Neural progenitor cell (in vitro differentiated cells): Measurements from ENCODE around the gene VWA8. TPM values are rescaled to one million over a fixed set of nuclear protein-coding genes. Genes with fewer than 3 reads are reported as not detected.

Source experiments
- DNase-seq: peaks from one replicate; pipeline ENCODE4 v3.0.0-alpha.2; 2016; ENCODE audit warnings: low spot score
- H2AFZ ChIP-seq: fragments of 200-600 bp; sonication (generic); replicated peaks from 2 replicates; pipeline ENCODE4 v1.6.1; 2016; ENCODE audit warnings: antibody characterized with exemption
- H3F3A ChIP-seq: fragments of 200-600 bp; sonication (generic); 2 replicates; pipeline ENCODE4 v1.6.1; 2016; ENCODE audit warnings: antibody characterized with exemption, low read depth
- H3K27ac ChIP-seq: fragments of 200-600 bp; sonication (generic); 2 replicates; pipeline ENCODE4 v1.5.1; 2016; ENCODE audit warnings: mild to moderate bottlenecking
- H3K27me3 ChIP-seq: fragments of 200-600 bp; sonication (generic); 2 replicates; pipeline ENCODE4 v1.6.1; 2016; ENCODE audit warnings: mild to moderate bottlenecking, moderate library complexity
- H3K36me3 ChIP-seq: fragments of 200-600 bp; sonication (generic); 2 replicates; pipeline ENCODE4 v1.5.1; 2016
- H3K4me1 ChIP-seq: fragments of 200-600 bp; sonication (generic); 2 replicates; pipeline ENCODE4 v1.6.1; 2016; ENCODE audit warnings: mixed run types
- H3K4me2 ChIP-seq: fragments of 200-600 bp; sonication (generic); 2 replicates; pipeline ENCODE4 v1.6.1; 2016
- H3K4me3 ChIP-seq: fragments of 200-600 bp; sonication (generic); 2 replicates; pipeline ENCODE4 v1.5.1; 2016
- H3K79me2 ChIP-seq: fragments of 200-600 bp; sonication (generic); 2 replicates; pipeline ENCODE4 v1.6.1; 2016; ENCODE audit warnings: low read depth
- H3K9ac ChIP-seq: fragments of 200-600 bp; sonication (generic); 2 replicates; pipeline ENCODE4 v1.6.1; 2016
- H3K9me3 ChIP-seq: fragments of 200-600 bp; sonication (generic); 2 replicates; pipeline ENCODE4 v1.5.1; 2016; ENCODE audit warnings: low read depth
- H4K20me1 ChIP-seq: fragments of 200-600 bp; sonication (generic); 2 replicates; pipeline ENCODE4 v1.6.1; 2016; ENCODE audit warnings: low read depth
- H3K27ac Mint-ChIP-seq: 3 replicates; pipeline ENCODE4 v1.8.0; 2021; ENCODE audit warnings: mixed read lengths
- H3K27me3 Mint-ChIP-seq: 2 replicates; pipeline ENCODE4 v1.8.0; 2022; ENCODE audit warnings: low read depth, mild to moderate bottlenecking, inconsistent platforms, moderate library complexity, mixed read lengths; ENCODE audit not compliant: insufficient read depth
- H3K36me3 Mint-ChIP-seq: 3 replicates; pipeline ENCODE4 v1.8.0; 2021; ENCODE audit warnings: mixed read lengths
- H3K4me1 Mint-ChIP-seq: 3 replicates; pipeline ENCODE4 v1.8.0; 2021; ENCODE audit warnings: mixed read lengths
- H3K4me3 Mint-ChIP-seq: 3 replicates; pipeline ENCODE4 v1.8.0; 2021; ENCODE audit warnings: mild to moderate bottlenecking, moderate library complexity, mixed read lengths
- H3K9me3 Mint-ChIP-seq: 3 replicates; pipeline ENCODE4 v1.8.0; 2020; ENCODE audit warnings: mixed read lengths
- EZH2 ChIP-seq: fragments of 200-600 bp; sonication (generic); IDR thresholded peaks from 2 replicates; pipeline ENCODE4 v1.6.1; 2017; ENCODE audit warnings: antibody characterized with exemption, mild to moderate bottlenecking, moderate library complexity
- EZH2phosphoT487 ChIP-seq: fragments of 200-600 bp; sonication (generic); IDR thresholded peaks from 2 replicates; pipeline ENCODE4 v1.6.1; 2017; ENCODE audit warnings: antibody characterized with exemption
- total RNA-seq: library from RNA; depleted of rRNA; stranded (reverse); fragments of >200 nt; gene quantifications from 2 replicates; pipeline ENCODE4 v1.2.3, GENCODE V29; 2015; ENCODE audit warnings: low replicate concordance
- TF ChIP-seq, protein P1 (sequence below): fragments of 200-600 bp; sonication (generic); IDR thresholded peaks from 2 replicates; pipeline ENCODE4 v1.5.1; 2017; ENCODE audit warnings: antibody characterized with exemption, mild to moderate bottlenecking

VWA8 gene
- total RNA-seq, 1 donor from 2014 or later = 12.6 TPM

DNA sequence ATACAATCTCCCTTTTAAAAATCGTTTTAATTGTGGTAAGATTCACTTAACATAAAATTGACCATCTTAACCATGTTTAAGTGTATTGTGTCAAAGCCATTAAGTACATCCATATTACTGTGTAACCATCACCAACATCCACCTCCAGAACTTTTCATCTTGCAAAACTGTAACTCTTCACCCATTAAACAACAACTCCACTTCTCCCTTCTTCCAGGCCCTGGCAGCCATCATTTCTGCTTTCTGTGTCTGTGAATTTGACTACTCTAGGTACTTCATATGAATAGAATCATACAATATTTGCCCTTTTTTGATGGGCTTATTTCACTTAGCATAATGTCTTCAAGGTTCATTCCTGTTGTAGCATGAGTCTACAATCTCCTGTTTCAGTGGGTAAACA lies 36.5 kb upstream of the VWA8 start:
- H3K4me2 ChIP-seq = no peak overlapping the region
- no peak for TF ChIP-seq EZH2
- TF ChIP-seq, protein P1, sequence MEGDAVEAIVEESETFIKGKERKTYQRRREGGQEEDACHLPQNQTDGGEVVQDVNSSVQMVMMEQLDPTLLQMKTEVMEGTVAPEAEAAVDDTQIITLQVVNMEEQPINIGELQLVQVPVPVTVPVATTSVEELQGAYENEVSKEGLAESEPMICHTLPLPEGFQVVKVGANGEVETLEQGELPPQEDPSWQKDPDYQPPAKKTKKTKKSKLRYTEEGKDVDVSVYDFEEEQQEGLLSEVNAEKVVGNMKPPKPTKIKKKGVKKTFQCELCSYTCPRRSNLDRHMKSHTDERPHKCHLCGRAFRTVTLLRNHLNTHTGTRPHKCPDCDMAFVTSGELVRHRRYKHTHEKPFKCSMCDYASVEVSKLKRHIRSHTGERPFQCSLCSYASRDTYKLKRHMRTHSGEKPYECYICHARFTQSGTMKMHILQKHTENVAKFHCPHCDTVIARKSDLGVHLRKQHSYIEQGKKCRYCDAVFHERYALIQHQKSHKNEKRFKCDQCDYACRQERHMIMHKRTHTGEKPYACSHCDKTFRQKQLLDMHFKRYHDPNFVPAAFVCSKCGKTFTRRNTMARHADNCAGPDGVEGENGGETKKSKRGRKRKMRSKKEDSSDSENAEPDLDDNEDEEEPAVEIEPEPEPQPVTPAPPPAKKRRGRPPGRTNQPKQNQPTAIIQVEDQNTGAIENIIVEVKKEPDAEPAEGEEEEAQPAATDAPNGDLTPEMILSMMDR = no peak
- no peak for TF ChIP-seq EZH2phosphoT487
- no peaks in the 10 kb centered on the region for H3K36me3 Mint-ChIP-seq
- H3K27ac ChIP-seq = no peak overlapping the region
- H3K9me3 ChIP-seq = no peaks in the 10 kb centered on the region
- H3K4me3 Mint-ChIP-seq = no peak overlapping the region
- H3K27ac Mint-ChIP-seq = no peak overlapping the region
- no peaks in the 10 kb centered on the region for H3K9me3 Mint-ChIP-seq
- no peak overlapping the region for H2AFZ ChIP-seq
- H3K4me1 ChIP-seq = peaks cover 11% of the 10 kb centered on the region
- no peaks in the 10 kb centered on the region for H3K27me3 ChIP-seq
- no peaks in the 10 kb centered on the region for H3K27me3 Mint-ChIP-seq
- H4K20me1 ChIP-seq = no peaks in the 10 kb centered on the region
- H3K79me2 ChIP-seq = no peaks in the 10 kb centered on the region
- no peak overlapping the region for H3K9ac ChIP-seq
- H3K36me3 ChIP-seq = no peaks in the 10 kb centered on the region
- no peak overlapping the region for H3K4me3 ChIP-seq
- no peak for DNase-seq
- no peaks in the 10 kb centered on the region for H3K4me1 Mint-ChIP-seq
- H3F3A ChIP-seq = no peaks in the 10 kb centered on the region

DNA sequence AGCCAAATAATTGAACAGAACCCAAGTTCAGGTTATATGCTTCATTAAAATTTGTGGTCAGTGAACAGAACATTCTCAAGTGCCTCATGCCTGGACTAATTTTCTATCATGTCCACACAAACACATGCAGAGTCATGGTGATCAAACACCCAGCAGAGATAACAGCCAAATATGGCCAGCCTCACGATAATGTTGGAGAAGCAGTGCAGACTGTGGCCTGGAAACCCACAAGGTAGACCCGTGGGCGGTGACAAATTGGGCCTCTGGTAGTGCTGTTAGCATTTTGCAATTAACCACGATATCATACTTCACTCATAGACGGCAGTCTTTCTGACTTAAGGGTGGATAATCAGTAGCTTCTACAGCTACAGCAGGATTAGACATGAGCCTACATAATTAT lies 35.0 kb upstream of the VWA8 start:
- TF ChIP-seq EZH2 (no peak), EZH2phosphoT487 (no peak)
- TF ChIP-seq, protein P1 = no peak
- no peak overlapping the region for H3K4me3 Mint-ChIP-seq
- no peaks in the 10 kb centered on the region for H3K36me3 Mint-ChIP-seq
- no peaks in the 10 kb centered on the region for H3K36me3 ChIP-seq
- no peak overlapping the region for H3K27ac Mint-ChIP-seq
- H2AFZ ChIP-seq = no peak overlapping the region
- H3K4me1 ChIP-seq = peaks cover 5% of the 10 kb centered on the region
- H3K9me3 ChIP-seq = no peaks in the 10 kb centered on the region
- no peak overlapping the region for H3K27ac ChIP-seq
- DNase-seq = no peak
- H3K9ac ChIP-seq = no peak overlapping the region
- H3K79me2 ChIP-seq = no peaks in the 10 kb centered on the region
- H3K9me3 Mint-ChIP-seq = no peaks in the 10 kb centered on the region
- no peaks in the 10 kb centered on the region for H3F3A ChIP-seq
- H4K20me1 ChIP-seq = no peaks in the 10 kb centered on the region
- H3K27me3 Mint-ChIP-seq = no peaks in the 10 kb centered on the region
- no peaks in the 10 kb centered on the region for H3K4me1 Mint-ChIP-seq
- H3K4me3 ChIP-seq = no peak overlapping the region
- no peak overlapping the region for H3K4me2 ChIP-seq
- no peaks in the 10 kb centered on the region for H3K27me3 ChIP-seq

DNA sequence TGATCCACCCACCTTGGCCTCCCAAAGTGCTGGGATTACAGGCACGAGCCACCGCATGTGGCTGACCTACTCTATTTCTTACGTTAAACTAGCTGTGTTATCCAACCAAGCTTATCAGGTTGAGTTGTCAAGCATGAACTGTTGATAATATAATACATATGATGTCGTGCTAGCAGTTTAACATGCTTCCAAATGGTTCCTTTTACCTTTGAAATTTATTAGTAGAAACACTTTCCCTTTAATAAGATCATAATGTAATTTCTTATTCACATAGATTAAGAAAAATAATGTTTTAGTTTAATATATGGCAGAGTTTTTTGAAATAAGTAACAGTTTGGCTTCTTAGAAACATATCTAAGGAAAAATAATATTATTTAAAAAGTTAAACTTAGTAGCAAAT lies 34.4 kb upstream of the VWA8 start:
- H3K4me1 Mint-ChIP-seq = no peaks in the 10 kb centered on the region
- no peak overlapping the region for H3K9ac ChIP-seq
- no peaks in the 10 kb centered on the region for H3K27me3 Mint-ChIP-seq
- H3K4me3 Mint-ChIP-seq = no peak overlapping the region
- H2AFZ ChIP-seq = no peak overlapping the region
- H3K4me2 ChIP-seq = no peak overlapping the region
- H3K27ac ChIP-seq = no peak overlapping the region
- no peak overlapping the region for H3K4me3 ChIP-seq
- no peak overlapping the region for H3K27ac Mint-ChIP-seq
- H3F3A ChIP-seq = no peaks in the 10 kb centered on the region
- H3K27me3 ChIP-seq = no peaks in the 10 kb centered on the region
- no peaks in the 10 kb centered on the region for H3K9me3 ChIP-seq
- H4K20me1 ChIP-seq = no peaks in the 10 kb centered on the region
- DNase-seq = no peak
- H3K36me3 ChIP-seq = no peaks in the 10 kb centered on the region
- H3K4me1 ChIP-seq = no peaks in the 10 kb centered on the region
- H3K79me2 ChIP-seq = no peaks in the 10 kb centered on the region
- no peak for TF ChIP-seq EZH2phosphoT487
- no peaks in the 10 kb centered on the region for H3K9me3 Mint-ChIP-seq
- no peaks in the 10 kb centered on the region for H3K36me3 Mint-ChIP-seq

DNA sequence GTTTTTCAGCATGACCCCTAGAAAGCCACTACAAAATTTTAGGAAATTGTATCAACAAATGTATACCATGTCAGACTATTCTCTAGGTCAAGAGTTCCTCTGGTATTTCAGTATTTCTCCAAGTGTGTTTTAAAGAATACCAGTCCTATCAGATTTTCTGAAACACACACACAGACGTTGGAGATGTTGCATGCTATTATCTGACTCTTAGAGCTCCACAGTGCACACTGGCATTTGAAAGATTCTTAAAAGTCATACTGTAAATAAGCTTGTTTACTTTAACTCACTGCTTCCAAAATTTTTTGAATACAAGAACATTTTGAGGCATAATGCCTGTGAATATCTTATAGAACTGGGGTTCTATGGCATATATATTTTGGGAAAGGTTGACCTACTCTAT lies 33.8 kb upstream of the VWA8 start:
- no peak overlapping the region for H2AFZ ChIP-seq
- Mint-ChIP-seq H3K4me1 (no peaks in the 10 kb centered on the region), H3K27ac (no peak overlapping the region), H3K27me3 (no peaks in the 10 kb centered on the region), H3K9me3 (no peaks in the 10 kb centered on the region), H3K4me3 (no peak overlapping the region), H3K36me3 (no peaks in the 10 kb centered on the region)
- no peaks in the 10 kb centered on the region for H3K4me1 ChIP-seq
- H3K79me2 ChIP-seq = no peaks in the 10 kb centered on the region
- no peak overlapping the region for H3K4me2 ChIP-seq
- no peak overlapping the region for H3K4me3 ChIP-seq
- DNase-seq = no peak
- no peaks in the 10 kb centered on the region for H4K20me1 ChIP-seq
- no peak overlapping the region for H3K27ac ChIP-seq
- H3K9ac ChIP-seq = no peak overlapping the region
- no peaks in the 10 kb centered on the region for H3K36me3 ChIP-seq
- no peaks in the 10 kb centered on the region for H3K9me3 ChIP-seq
- H3F3A ChIP-seq = no peaks in the 10 kb centered on the region
- TF ChIP-seq EZH2phosphoT487 (no peak), EZH2 (no peak)
- TF ChIP-seq, protein P1 = no peak
- no peaks in the 10 kb centered on the region for H3K27me3 ChIP-seq
